ENCODE data around the gene TPK1. TPM values are rescaled to one million over a fixed set of nuclear protein-coding genes. Genes with fewer than 3 reads are reported as not detected.

The TPK1 gene
- total and polyA plus RNA-seq, 2 of the 4 experiments (the other 2 are of a cell fraction): 0.38 to 1.8 TPM

- Histone ChIP-seq H3K79me1 (ENCODE audit: low read depth in 1 of 2, low read length in 2 of 2) (no peaks in the 10 kb centered on the region), H3K4me1 (ENCODE audit: control insufficient read depth, insufficient read depth, low read length) (no peaks in the 10 kb centered on the region), H2BK15ac (ENCODE audit: low read depth, low read length) (no peak overlapping the region), H3K9me3 (ENCODE audit: control insufficient read depth, insufficient read depth, low read length) (no peaks in the 10 kb centered on the region), H3K56ac (ENCODE audit: extremely low read depth, insufficient read depth, low read length) (no peak overlapping the region), H3K27ac (ENCODE audit: insufficient read depth, low read length) (no peak overlapping the region), H2BK5ac (ENCODE audit: low read depth, low read length, poor library complexity, severe bottlenecking) (no peak overlapping the region), H3K27me3 (ENCODE audit: control insufficient read depth, insufficient read depth, low read length) (no peaks in the 10 kb centered on the region), H2AFZ (replicated peaks; ENCODE audit: low read length, poor library complexity) (no peak overlapping the region), H3K4ac (ENCODE audit: low read depth, low read length) (no peak overlapping the region), H4K20me1 (ENCODE audit: insufficient read depth, low read length) (no peaks in the 10 kb centered on the region), H3K9me1 (ENCODE audit: insufficient read depth, low read length) (no peaks in the 10 kb centered on the region), H3K23ac (ENCODE audit: low read depth, low read length) (no peak overlapping the region), H4K5ac (ENCODE audit: low read depth, low read length) (no peak overlapping the region), H3K4me2 (ENCODE audit: low read depth, low read length) (no peak overlapping the region), H3K9ac (ENCODE audit: low read depth, low read length) (no peak overlapping the region), H4K8ac (ENCODE audit: low read depth in 2 of 2, low read length in 2 of 2) (no peak overlapping the region), H2AK9ac (replicated peaks; ENCODE audit: low read depth, low read length, poor library complexity) (no peak overlapping the region), H3K14ac (replicated peaks; ENCODE audit: low read depth, low read length) (no peak overlapping the region), H2BK120ac (ENCODE audit: low read depth, low read length) (no peak overlapping the region), H4K91ac (ENCODE audit: insufficient read depth, low read depth, low read length) (no peak overlapping the region), H3K4me3 (ENCODE audit: insufficient read depth, low read depth, low read length) (no peak overlapping the region), H3K36me3 (ENCODE audit: control insufficient read depth, insufficient read depth, low read length) (no peaks in the 10 kb centered on the region), H3K18ac (ENCODE audit: low read depth, low read length) (no peak overlapping the region), H2AK5ac (ENCODE audit: low read depth, low read length) (no peak overlapping the region), H2BK20ac (ENCODE audit: low read depth, low read length) (no peak overlapping the region)
- in situ Hi-C loops (cut with MboI; ENCODE audit: low sequenced_read_pairs): no loop called here
- intact Hi-C loops (cut with micrococcal nuclease): no loop called here
- dilution Hi-C loops (cut with HindIII; ENCODE audit: low sequenced_read_pairs, unreplicated experiment): no loop called here
- no peak for ATAC-seq (ENCODE audit: low read depth)
- ChIA-PET POLR2A (ENCODE audit: unreplicated experiment) (no interaction called here), CTCF (no interaction called here)
- TF ChIP-seq RCOR1 (IDR thresholded peaks at IDR 0.05; ENCODE audit: insufficient replicate concordance, low read length) (no peak), CTCF (conservative IDR thresholded peaks at IDR 0.05; ENCODE audit: low read depth, low read length) (no peak), NFE2L2 (IDR thresholded peaks at IDR 0.05; ENCODE audit: low read depth, low read length) (no peak), RFX5 (IDR thresholded peaks at IDR 0.05; ENCODE audit: low read depth, low read length) (no peak), SMC3 (IDR thresholded peaks at IDR 0.05; ENCODE audit: low read depth, low read length) (no peak), MAZ (IDR thresholded peaks at IDR 0.05; ENCODE audit: borderline replicate concordance, low read depth, low read length) (no peak), RAD21 (IDR thresholded peaks at IDR 0.05; ENCODE audit: low read length) (no peak), MXI1 (IDR thresholded peaks at IDR 0.05; ENCODE audit: borderline replicate concordance, low read depth, low read length) (no peak), FOS (IDR thresholded peaks at IDR 0.05; ENCODE audit: low read depth, low read length) (no peak), CEBPB (IDR thresholded peaks at IDR 0.05; ENCODE audit: low read depth, low read length) (no peak), POLR2A (IDR thresholded peaks at IDR 0.05; ENCODE audit: low read depth, low read length) (no peak), ELK1 (IDR thresholded peaks at IDR 0.05; ENCODE audit: borderline replicate concordance, low read depth, low read length) (no peak), CHD1 (IDR thresholded peaks at IDR 0.05; ENCODE audit: low read depth, low read length) (no peak), MAFK (IDR thresholded peaks at IDR 0.05; ENCODE audit: low read depth, low read length) (no peak), BHLHE40 (IDR thresholded peaks at IDR 0.05; ENCODE audit: low read depth, low read length) (no peak)
- TF ChIP-seq, protein P1, sequence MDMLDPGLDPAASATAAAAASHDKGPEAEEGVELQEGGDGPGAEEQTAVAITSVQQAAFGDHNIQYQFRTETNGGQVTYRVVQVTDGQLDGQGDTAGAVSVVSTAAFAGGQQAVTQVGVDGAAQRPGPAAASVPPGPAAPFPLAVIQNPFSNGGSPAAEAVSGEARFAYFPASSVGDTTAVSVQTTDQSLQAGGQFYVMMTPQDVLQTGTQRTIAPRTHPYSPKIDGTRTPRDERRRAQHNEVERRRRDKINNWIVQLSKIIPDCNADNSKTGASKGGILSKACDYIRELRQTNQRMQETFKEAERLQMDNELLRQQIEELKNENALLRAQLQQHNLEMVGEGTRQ (IDR thresholded peaks at IDR 0.05; ENCODE audit: low read depth, low read length): no peak
- no peak for DNase-seq
- WGBS, 2 experiments (ENCODE audit: extremely low coverage in 2 of 2, insufficient read length in 1 of 2): no CpG with 5 or more reads among the region's 3 CpGs
- BruUV-seq (replicated peaks): no TSS peak
These were observed 229.6 kb downstream of the TPK1 start for GRCh38 chr7:144606261-144606660.
